HG03064 (cell line): Measurements from ENCODE around the gene HNMT.
"Not testable (repeated sequence)": the region's sequence is repeated elsewhere in the genome, so short reads cannot be mapped to it uniquely, and the experiment has no call there.

Experiments
- ATAC-seq: cut with Tn5 transposase; IDR thresholded peaks from one replicate; pipeline ENCODE4 v1.9.1; 2021; ENCODE audit warnings: low read depth; ENCODE audit not compliant: unreplicated experiment

HNMT gene

DNA sequence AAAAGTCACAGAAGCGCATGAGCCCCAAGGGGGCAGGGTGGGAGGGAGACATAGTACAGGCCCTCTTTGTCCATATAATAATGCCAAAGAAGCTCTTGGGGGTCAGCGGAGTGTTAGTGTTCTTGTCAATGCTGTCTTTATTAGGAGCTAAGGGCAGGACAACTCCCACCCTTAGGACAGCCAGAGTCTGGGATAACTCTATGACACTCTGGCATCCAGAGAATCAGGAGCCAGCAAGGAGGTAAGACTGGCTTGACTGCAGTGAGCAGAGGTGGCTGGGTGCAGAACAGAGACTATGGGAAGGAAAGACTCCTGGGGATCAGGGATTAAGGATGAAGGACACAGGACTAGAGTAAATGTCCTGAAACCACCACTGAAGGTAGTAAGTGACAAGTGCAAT, 19.0 kb upstream of the HNMT start:
- ATAC-seq = no peak

DNA sequence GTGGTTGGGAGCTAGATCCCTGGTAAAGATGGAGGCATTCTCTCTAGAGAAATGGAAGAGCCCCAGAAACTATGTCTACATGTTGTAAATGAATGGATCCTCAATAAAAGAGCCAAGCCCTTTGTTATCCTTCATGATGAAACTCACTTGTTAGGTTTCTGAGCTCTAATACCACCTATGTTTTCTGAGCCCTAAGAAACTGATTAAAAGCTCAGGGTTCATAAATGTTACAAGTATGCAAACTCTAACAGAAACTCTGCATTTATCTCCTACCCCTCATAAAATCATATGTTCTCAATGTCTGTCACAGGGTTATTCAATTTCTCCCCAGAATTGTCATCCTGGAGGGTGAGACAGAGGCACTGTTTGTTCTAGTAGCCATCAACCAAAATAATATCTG, 18.0 kb upstream of the HNMT start:
- ATAC-seq = no peak

DNA sequence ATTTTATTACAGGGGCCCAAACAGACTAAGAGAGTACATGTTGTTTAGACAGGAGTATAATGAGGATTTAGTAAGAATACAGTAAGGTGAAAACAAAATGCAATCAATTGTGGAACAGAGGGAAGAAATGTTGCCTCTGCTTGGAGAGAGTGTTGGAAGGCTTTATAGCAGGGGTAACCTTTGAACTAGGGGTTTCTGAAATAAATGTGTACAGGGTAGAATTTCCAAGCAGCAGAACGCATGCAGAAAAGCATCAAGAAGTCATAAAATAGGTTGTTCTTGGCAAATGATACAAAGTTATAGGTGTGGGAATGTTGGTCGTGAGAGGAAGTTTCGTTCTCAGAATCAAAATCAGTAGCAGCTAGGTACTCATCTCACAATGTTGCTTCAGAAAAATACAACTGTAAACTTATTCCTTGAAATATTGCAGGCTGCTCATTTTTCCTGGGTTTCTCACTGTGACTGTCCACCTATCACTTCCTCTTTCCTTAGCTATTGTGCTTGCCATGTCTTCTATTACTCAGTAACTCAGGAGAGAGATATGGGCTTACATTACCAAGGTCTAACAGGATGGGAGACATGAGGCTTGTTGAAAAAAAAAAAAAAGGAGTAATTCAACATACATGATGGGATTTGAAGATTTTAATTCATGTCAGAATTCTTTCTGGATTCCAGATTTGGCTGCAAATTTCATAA, 17.1 kb upstream of the HNMT start:
- no peak for ATAC-seq

DNA sequence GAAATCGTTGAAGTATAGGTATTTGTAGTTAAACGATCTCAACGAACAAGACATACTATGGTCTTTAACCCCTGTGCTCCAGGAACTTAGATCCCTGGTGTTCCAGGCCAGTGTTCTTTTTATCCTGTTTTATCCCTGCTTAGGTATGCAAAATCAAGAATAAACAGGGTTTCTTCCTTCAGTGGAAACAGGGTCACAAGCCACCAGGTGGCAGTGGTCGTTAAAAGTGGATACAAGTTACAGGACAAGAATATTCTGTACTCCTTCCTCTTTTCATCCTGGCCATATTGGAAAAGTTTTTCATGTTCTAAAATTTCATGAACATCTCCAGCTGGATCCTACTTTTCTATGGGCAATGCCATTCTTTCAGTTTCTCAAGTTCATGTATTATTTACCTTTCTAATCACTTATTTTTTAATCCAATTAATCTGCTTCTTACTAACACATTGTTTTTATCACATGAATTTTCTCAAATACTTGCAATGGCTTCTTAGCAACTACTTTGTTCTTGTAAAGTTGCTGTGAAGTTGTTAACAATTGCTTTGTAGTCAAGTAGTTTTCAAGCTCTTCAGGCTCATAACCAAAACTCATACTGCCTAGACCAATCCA, 16.4 kb upstream of the HNMT start:
- no peak for ATAC-seq

- ATAC-seq = no peak
These were observed 15.4 kb upstream of the HNMT start for GRCh38 chr2:137948894-137949293.

GRCh38 chr2:137950238-137950637, 14.0 kb upstream of the HNMT start:
- no peak for ATAC-seq

- ATAC-seq = no peak
These were observed 12.7 kb upstream of the HNMT start for GRCh38 chr2:137951586-137951985.

DNA sequence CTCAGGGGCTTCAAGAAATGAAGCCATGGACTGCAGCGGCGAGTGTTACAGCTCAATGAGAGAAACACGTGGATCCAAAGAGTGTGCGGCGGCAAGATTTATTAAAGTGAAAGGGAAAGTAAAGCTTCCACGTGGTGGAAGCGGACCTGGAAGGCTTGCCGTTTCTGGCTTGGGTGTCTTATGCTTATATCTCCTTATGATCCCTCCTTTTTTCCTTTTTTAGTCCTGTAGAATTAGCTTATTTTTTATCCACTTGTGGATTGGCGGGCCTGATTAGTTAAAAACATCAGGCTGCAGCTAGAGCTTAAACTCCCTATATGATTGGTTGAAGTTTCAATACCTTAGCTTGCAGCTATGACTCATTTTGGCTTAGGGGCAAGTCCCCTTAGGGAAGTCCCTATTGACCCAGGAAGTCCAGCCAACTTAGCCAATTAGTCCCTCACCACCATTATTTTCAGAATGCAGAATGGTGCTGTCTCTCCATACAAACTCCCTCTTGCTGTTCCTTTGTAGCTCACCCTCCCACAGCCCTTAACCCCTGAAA, 11.6 kb upstream of the HNMT start:
- ATAC-seq = no peak

DNA sequence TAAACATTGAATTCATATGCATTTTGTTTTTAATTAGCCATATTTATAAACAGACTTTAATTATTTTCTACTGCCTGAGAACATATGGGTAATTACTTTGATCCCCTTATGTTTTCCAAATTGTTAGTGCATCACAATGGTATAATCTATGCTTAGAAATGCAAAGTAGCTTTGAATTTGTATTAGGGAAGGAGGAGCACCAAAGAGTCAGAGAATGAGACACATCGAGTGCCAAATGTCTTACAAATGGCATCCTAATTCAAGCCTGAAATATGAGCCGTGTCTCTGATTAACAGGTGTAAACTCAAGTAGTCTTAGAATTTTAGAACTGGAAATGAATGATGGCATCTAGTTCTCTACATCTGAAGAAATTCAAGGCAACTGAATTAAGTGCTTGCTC, 8.7 kb upstream of the HNMT start:
- no peak for ATAC-seq

- no peak for ATAC-seq
These were observed 7.2 kb upstream of the HNMT start for GRCh38 chr2:137957033-137957432.

GRCh38 chr2:137959166-137959565, 5.1 kb upstream of the HNMT start:
- ATAC-seq = no peak

- ATAC-seq = no peak
These were observed 4.0 kb upstream of the HNMT start for GRCh38 chr2:137960223-137960622.

DNA sequence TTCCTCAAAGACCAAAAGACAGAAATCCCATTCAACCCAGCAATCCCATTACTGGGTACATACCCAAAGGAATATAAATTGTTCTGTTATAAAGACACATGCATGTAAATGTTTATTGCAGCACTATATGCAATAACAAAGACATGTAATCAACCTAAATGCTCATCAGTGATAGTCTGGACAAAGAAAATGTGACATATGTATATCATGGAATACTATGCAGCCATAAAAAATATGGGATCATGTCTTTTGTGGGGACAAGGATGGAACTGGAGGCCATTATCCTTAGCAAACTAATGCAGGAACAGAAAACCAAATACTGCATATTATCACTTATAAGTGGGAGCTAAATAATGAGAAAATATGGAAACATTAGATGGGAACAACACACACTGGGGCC, 2.7 kb upstream of the HNMT start:
- no peak for ATAC-seq

- ATAC-seq = no peak
These were observed 673 bp upstream of the HNMT start for GRCh38 chr2:137963535-137964065.

GRCh38 chr2:137964859-137965459, 686 bp downstream of the HNMT start:
- no peak for ATAC-seq

DNA sequence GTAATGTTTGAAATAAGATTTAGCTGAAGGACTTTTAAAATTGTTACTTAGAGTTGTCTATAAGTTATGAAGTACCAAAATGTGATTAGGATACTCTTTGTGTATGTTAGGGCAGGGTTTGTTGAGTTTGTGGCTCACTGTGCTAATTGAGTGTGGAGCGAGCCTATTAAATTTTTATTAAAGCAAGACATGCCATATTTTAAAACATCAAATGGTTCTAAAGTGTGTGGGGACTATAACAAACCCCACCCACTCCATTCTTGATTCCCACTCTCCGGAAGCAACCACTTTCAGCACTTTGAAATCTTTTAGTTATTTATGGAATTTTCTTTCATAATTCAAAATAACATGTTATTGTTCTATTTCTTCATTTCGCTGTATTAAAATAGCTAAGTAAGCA, 1.8 kb downstream of the HNMT start:
- ATAC-seq = no peak

DNA sequence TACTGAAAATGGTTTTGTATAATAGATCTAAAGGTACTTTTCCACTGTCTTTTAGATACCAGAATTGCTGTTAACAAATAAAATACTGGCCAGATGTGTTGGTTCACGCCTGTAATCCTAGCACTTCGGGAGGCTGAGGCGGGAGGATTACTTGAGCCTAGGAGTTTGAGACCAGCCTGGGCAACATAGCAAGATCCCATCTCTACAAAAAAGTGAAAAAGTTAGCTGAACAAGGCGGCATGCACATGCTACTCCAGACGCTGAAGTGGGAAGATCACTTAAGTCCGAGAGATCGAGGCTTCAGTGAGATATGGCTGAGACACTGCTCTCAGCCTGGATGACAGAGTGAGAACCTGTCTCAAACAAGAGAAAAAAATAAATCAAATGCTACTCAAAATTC, 2.8 kb downstream of the HNMT start:
- no peak for ATAC-seq

GRCh38 chr2:137968477-137969417, 4.5 kb downstream of the HNMT start:
- no peak for ATAC-seq

DNA sequence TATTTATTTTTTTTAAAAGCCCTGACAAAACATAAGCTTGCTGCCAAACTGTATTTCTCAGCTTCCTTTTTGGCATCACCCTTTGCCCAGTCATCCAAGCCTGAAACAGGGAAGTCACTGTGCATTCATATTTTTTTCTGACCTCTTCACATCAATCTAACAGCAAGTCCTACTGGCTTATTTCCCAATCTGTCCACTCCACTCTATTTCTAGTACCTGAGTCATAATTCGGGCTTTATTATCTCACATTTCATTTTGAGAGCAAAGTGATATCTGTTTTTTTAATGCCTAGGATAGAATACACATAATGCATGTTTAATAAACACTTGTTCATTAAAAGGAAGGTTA, 5.1 kb downstream of the HNMT start:
- ATAC-seq = no peak

DNA sequence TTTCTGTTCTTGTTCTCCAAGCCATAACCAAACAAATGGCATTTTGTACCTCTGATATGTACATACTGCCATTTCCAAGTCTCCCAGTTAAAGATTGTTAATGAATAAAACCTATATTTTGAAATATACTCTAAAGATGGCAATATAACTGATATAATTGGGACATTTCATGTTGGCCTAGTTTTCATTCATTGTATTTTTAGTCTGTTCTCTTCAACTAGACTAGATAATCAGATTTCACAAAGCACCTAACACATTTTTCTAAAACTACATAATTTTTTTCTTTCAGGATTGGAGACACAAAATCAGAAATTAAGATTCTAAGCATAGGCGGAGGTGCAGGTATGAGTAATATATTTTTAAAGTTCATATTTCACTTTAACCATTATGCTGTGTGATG, 5.6 kb downstream of the HNMT start:
- ATAC-seq = no peak

DNA sequence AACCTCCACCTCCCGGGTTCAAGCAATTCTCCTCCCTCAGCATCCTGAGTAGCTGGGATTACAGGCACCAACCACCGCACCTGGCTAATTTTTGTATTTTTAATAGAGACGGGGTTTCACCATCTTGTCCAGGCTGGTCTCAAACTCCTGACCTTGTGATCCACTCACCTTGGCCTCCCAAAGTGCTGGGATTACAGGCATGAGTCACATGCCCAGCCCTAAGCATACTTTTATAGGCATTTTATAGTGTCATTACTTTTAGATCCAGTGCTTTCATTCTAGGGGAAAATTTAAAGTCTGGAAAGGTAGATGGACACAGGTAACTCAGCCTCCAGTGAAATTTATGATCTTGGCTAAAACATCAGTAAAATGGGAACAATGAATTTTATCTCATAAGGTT, 7.0 kb downstream of the HNMT start:
- not testable (repeated sequence) for ATAC-seq
